ENCODE results near the gene MBD5.

MBD5 gene

GRCh38 chr2:148106331-148106730, 85.4 kb downstream of the MBD5 start:
- DNase-seq (ENCODE audit: low read depth): no peak

GRCh38 chr2:148108385-148108784, 87.5 kb downstream of the MBD5 start:
- no peak overlapping the region for H3K4me3 ChIP-seq (ENCODE audit: low read depth, low read length)
- no peak for DNase-seq (ENCODE audit: low read depth)
- no peak for TF ChIP-seq CTCF (IDR thresholded peaks at IDR 0.05; ENCODE audit: control insufficient read depth, extremely low read depth, insufficient read depth)

More at GRCh38 chr2:148106331-148106730, 85.4 kb downstream of the MBD5 start:
- no peak overlapping the region for H3K4me3 ChIP-seq (ENCODE audit: low read depth, low read length)
- TF ChIP-seq CTCF (IDR thresholded peaks at IDR 0.05; ENCODE audit: control insufficient read depth, extremely low read depth, insufficient read depth): no peak

- H3K4me3 ChIP-seq (ENCODE audit: low read depth, low read length): no peak overlapping the region
- no peak for TF ChIP-seq CTCF (IDR thresholded peaks at IDR 0.05; ENCODE audit: control insufficient read depth, extremely low read depth, insufficient read depth)
- no peak for DNase-seq (ENCODE audit: low read depth)
Measured at GRCh38 chr2:148110184-148110583, 89.3 kb downstream of the MBD5 start.

- DNase-seq (ENCODE audit: low read depth): no peak
- TF ChIP-seq CTCF (IDR thresholded peaks at IDR 0.05; ENCODE audit: control insufficient read depth, extremely low read depth, insufficient read depth): no peak
- no peak overlapping the region for H3K4me3 ChIP-seq (ENCODE audit: low read depth, low read length)
Measured at GRCh38 chr2:148122788-148123187, 101.9 kb downstream of the MBD5 start.

- H3K4me3 ChIP-seq (ENCODE audit: low read depth, low read length): no peak overlapping the region
- DNase-seq (ENCODE audit: low read depth): no peak
- TF ChIP-seq CTCF (IDR thresholded peaks at IDR 0.05; ENCODE audit: control insufficient read depth, extremely low read depth, insufficient read depth): no peak
Measured at GRCh38 chr2:148124271-148124670, 103.4 kb downstream of the MBD5 start.

GRCh38 chr2:148130581-148130980, 109.7 kb downstream of the MBD5 start:
- DNase-seq (ENCODE audit: low read depth): no peak
- H3K4me3 ChIP-seq (ENCODE audit: low read depth, low read length): no peak overlapping the region
- no peak for TF ChIP-seq CTCF (IDR thresholded peaks at IDR 0.05; ENCODE audit: control insufficient read depth, extremely low read depth, insufficient read depth)

GRCh38 chr2:148132412-148132811, 111.5 kb downstream of the MBD5 start:
- no peak for DNase-seq (ENCODE audit: low read depth)
- TF ChIP-seq CTCF (IDR thresholded peaks at IDR 0.05; ENCODE audit: control insufficient read depth, extremely low read depth, insufficient read depth): no peak
- H3K4me3 ChIP-seq (ENCODE audit: low read depth, low read length): no peak overlapping the region

Measured in LNCaP clone FGC (cell line).